Suprapubic skin (tissue), 4 donors: ENCODE measurements around the gene MILR1.

Experiments
- CTCF ChIP-seq, 2 donors: fragments of 200-600 bp in 1 of 2; fragments of 450-650 bp in 1 of 2; sonication (generic) in 1 of 2; IDR thresholded peaks; one replicate each; pipeline ENCODE4 v1.5.1; 2016 to 2019; ENCODE audit warnings: antibody characterized with exemption in 2 of 2, mild to moderate bottlenecking in 1 of 2, moderate library complexity in 1 of 2
- POLR2A ChIP-seq, 2 donors: fragments of 450-650 bp; IDR thresholded peaks; one replicate each; pipeline ENCODE4 v1.6.1; 2017; ENCODE audit warnings: antibody characterized with exemption in 2 of 2, mild to moderate bottlenecking in 2 of 2, moderate library complexity in 2 of 2
- POLR2AphosphoS5 ChIP-seq, 3 donors: sonication (generic); formaldehyde crosslinking; IDR thresholded peaks; one replicate each; pipeline ENCODE4 v1.6.1; 2017; ENCODE audit warnings: antibody characterized with exemption in 3 of 3

- no peak for TF ChIP-seq CTCF (IDR thresholded peaks at IDR 0.05)
- no peak for TF ChIP-seq POLR2A (IDR thresholded peaks at IDR 0.05)
- TF ChIP-seq POLR2AphosphoS5 (IDR thresholded peaks at IDR 0.05) = no peak
Observed at GRCh38 chr17:64413513-64413912, 35.4 kb upstream of the MILR1 start.
